GM23338 (cell line): Measurements from ENCODE around the gene AGFG1.

Experiments used
- CREB1 ChIP-seq: fragments of 250-450 bp; sonication (Bioruptor Pico); IDR thresholded peaks from 2 replicates; pipeline ENCODE4 v1.5.0; 2020; ENCODE audit warnings: low read depth, mild to moderate bottlenecking, moderate library complexity
- EZH2 ChIP-seq: fragments of 200-600 bp; sonication (generic); IDR thresholded peaks from one replicate; pipeline ENCODE4 v1.8.0; 2017; ENCODE audit warnings: antibody characterized with exemption, mild to moderate bottlenecking, low read depth; ENCODE audit not compliant: unreplicated experiment
- NANOG ChIP-seq: IDR thresholded peaks from 2 replicates; pipeline ENCODE4 v1.6.1; 2016; ENCODE audit warnings: antibody characterized with exemption, borderline replicate concordance
- POLR2AphosphoS5 ChIP-seq: IDR thresholded peaks from 2 replicates; pipeline ENCODE4 v1.6.1; 2016; ENCODE audit warnings: antibody characterized with exemption, low read depth
- ZNF331 ChIP-seq: fragments of 250-450 bp; sonication (Bioruptor Pico); IDR thresholded peaks from 2 replicates; pipeline ENCODE4 v1.5.0; 2020; ENCODE audit warnings: low read depth, mild to moderate bottlenecking, moderate library complexity
- TF ChIP-seq, protein P1 (sequence below), 2 experiments: fragments of 200-600 bp in 1 of 2; sonication (generic) in 1 of 2; conservative IDR thresholded peaks; 2 replicates each; pipeline versions ENCODE4 v1.5.1 to v1.6.1; 2016 to 2017; ENCODE audit warnings: antibody characterized with exemption in 2 of 2, low read depth in 2 of 2, mild to moderate bottlenecking in 2 of 2, moderate library complexity in 1 of 2
- TF ChIP-seq, protein P2 (sequence below): IDR thresholded peaks from one replicate; pipeline ENCODE4 v1.6.1; 2018; ENCODE audit warnings: antibody characterized with exemption; ENCODE audit not compliant: unreplicated experiment
- TF ChIP-seq, protein P3 (sequence below): IDR thresholded peaks from 2 replicates; pipeline ENCODE4 v1.6.1; 2016; ENCODE audit warnings: antibody characterized with exemption

DNA sequence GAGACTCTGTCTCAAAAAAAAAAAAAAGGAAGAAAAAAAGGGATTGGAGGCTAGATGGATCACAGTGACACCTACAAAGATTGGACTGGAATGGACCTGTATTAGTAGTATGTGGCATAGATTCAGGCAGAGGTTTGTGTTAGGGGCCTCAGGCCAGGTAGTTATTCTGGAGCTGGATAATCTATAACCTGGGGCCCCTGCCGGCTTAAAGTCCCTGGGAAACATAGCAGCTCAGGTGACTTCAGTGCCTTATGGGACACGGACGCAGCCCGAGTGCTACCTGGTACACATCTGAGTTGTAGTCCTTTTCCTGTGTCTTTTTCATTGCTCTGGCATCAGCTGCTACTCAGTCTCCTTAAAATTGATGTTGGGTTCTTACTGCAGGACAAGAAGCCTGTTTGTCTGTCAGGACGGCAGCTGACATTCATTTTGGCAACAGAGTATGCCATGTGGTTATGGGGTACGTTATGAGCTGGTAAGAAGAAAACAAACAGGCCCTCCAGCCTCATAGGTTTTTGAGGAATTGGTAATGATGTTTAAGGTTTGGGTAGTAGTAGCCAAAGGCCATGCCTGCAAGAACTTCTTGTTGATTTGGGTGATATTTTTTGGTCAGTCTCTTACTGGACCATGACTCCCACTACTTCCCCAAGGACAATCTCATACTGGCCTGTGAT is 27.8 kb downstream of the AGFG1 start:
- TF ChIP-seq, protein P1, sequence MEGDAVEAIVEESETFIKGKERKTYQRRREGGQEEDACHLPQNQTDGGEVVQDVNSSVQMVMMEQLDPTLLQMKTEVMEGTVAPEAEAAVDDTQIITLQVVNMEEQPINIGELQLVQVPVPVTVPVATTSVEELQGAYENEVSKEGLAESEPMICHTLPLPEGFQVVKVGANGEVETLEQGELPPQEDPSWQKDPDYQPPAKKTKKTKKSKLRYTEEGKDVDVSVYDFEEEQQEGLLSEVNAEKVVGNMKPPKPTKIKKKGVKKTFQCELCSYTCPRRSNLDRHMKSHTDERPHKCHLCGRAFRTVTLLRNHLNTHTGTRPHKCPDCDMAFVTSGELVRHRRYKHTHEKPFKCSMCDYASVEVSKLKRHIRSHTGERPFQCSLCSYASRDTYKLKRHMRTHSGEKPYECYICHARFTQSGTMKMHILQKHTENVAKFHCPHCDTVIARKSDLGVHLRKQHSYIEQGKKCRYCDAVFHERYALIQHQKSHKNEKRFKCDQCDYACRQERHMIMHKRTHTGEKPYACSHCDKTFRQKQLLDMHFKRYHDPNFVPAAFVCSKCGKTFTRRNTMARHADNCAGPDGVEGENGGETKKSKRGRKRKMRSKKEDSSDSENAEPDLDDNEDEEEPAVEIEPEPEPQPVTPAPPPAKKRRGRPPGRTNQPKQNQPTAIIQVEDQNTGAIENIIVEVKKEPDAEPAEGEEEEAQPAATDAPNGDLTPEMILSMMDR (conservative IDR thresholded peaks at IDR 0.05; ENCODE audit: low read depth in 2 of 2), result no peak
- no peak for TF ChIP-seq POLR2AphosphoS5
- TF ChIP-seq, protein P2, sequence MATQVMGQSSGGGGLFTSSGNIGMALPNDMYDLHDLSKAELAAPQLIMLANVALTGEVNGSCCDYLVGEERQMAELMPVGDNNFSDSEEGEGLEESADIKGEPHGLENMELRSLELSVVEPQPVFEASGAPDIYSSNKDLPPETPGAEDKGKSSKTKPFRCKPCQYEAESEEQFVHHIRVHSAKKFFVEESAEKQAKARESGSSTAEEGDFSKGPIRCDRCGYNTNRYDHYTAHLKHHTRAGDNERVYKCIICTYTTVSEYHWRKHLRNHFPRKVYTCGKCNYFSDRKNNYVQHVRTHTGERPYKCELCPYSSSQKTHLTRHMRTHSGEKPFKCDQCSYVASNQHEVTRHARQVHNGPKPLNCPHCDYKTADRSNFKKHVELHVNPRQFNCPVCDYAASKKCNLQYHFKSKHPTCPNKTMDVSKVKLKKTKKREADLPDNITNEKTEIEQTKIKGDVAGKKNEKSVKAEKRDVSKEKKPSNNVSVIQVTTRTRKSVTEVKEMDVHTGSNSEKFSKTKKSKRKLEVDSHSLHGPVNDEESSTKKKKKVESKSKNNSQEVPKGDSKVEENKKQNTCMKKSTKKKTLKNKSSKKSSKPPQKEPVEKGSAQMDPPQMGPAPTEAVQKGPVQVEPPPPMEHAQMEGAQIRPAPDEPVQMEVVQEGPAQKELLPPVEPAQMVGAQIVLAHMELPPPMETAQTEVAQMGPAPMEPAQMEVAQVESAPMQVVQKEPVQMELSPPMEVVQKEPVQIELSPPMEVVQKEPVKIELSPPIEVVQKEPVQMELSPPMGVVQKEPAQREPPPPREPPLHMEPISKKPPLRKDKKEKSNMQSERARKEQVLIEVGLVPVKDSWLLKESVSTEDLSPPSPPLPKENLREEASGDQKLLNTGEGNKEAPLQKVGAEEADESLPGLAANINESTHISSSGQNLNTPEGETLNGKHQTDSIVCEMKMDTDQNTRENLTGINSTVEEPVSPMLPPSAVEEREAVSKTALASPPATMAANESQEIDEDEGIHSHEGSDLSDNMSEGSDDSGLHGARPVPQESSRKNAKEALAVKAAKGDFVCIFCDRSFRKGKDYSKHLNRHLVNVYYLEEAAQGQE, result no peak
- no peak for TF ChIP-seq CREB1 (CRISPR knock-in tag)
- no peak for TF ChIP-seq EZH2
- TF ChIP-seq NANOG, result no peak
- TF ChIP-seq ZNF331, result no peak
- TF ChIP-seq, protein P3, sequence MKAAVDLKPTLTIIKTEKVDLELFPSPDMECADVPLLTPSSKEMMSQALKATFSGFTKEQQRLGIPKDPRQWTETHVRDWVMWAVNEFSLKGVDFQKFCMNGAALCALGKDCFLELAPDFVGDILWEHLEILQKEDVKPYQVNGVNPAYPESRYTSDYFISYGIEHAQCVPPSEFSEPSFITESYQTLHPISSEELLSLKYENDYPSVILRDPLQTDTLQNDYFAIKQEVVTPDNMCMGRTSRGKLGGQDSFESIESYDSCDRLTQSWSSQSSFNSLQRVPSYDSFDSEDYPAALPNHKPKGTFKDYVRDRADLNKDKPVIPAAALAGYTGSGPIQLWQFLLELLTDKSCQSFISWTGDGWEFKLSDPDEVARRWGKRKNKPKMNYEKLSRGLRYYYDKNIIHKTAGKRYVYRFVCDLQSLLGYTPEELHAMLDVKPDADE, result no peak
